Vagina (tissue), 2 donors: ENCODE results near the gene AFF3.

Experiments used
- POLR2A ChIP-seq, 2 donors: fragments of 450-650 bp; IDR thresholded peaks; one replicate each; pipeline ENCODE4 v1.6.1; 2017; ENCODE audit warnings: antibody characterized with exemption in 2 of 2, mild to moderate bottlenecking in 2 of 2, moderate library complexity in 2 of 2
- TF ChIP-seq, protein P1 (sequence below), 3 experiments: fragments of 450-650 bp in 2 of 3; fragments of 200-600 bp in 1 of 3; sonication (generic) in 1 of 3; IDR thresholded peaks; one replicate each; pipeline ENCODE4 v1.5.1; 2017 to 2019; ENCODE audit warnings: antibody characterized with exemption in 3 of 3, mild to moderate bottlenecking in 2 of 3, moderate library complexity in 2 of 3

DNA sequence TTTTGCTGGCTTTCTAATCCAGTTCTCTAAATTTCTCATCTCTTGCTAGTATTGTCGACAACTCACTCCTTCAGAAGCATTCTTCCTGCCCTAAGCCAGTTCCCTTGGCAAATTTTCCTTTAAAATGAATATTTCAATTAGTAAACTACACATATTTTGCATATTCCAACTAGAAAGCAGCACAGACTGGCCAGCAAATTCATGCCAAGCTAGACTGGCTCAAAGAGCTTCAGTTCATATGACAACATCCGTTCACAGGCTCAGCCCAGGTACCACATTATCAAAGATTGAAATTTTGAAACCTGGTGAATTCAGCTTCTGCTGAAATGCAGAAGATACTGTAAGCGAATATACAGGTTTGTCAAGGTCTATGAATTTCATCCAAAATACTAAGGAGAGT, 64.5 kb downstream of the AFF3 start:
- no peak for TF ChIP-seq POLR2A (IDR thresholded peaks at IDR 0.05)
- TF ChIP-seq, protein P1, sequence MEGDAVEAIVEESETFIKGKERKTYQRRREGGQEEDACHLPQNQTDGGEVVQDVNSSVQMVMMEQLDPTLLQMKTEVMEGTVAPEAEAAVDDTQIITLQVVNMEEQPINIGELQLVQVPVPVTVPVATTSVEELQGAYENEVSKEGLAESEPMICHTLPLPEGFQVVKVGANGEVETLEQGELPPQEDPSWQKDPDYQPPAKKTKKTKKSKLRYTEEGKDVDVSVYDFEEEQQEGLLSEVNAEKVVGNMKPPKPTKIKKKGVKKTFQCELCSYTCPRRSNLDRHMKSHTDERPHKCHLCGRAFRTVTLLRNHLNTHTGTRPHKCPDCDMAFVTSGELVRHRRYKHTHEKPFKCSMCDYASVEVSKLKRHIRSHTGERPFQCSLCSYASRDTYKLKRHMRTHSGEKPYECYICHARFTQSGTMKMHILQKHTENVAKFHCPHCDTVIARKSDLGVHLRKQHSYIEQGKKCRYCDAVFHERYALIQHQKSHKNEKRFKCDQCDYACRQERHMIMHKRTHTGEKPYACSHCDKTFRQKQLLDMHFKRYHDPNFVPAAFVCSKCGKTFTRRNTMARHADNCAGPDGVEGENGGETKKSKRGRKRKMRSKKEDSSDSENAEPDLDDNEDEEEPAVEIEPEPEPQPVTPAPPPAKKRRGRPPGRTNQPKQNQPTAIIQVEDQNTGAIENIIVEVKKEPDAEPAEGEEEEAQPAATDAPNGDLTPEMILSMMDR (IDR thresholded peaks at IDR 0.05), result no peak
